HCT116 (cell line): ENCODE results near the gene COG1.
A peak's percentile ranks its signal among the peaks of the same experiment; 100 is the strongest.

ENCODE experiments used
- CBX3 ChIP-seq: IDR thresholded peaks from 2 replicates; pipeline ENCODE4 v1.6.1; 2012; ENCODE audit warnings: low read depth
- CTCF ChIP-seq, 3 experiments: fragments of 200-600 bp in 1 of 3; sonication (generic) in 1 of 3; IDR thresholded peaks in 2 of 3; conservative IDR thresholded peaks in 1 of 3; 2 replicates each; pipeline ENCODE4 v1.5.1; 2012 to 2017; ENCODE audit warnings: low read depth in 2 of 3, low read length in 2 of 3, antibody characterized with exemption in 1 of 3, borderline replicate concordance in 1 of 3, control low read depth in 1 of 3, mild to moderate bottlenecking in 1 of 3, mixed read lengths in 1 of 3, mixed run types in 1 of 3, moderate library complexity in 1 of 3; ENCODE audit not compliant: insufficient read depth in 1 of 3
- EZH2 ChIP-seq: fragments of 200-600 bp; sonication (generic); IDR thresholded peaks from 2 replicates; pipeline ENCODE4 v1.6.1; 2017; ENCODE audit warnings: antibody characterized with exemption, mixed run types
- FOSL1 ChIP-seq: IDR thresholded peaks from 2 replicates; pipeline ENCODE4 v1.6.1; 2012; ENCODE audit warnings: low read depth
- JUND ChIP-seq: IDR thresholded peaks from 2 replicates; pipeline ENCODE4 v1.6.1; 2012
- POLR2A ChIP-seq: IDR thresholded peaks from 2 replicates; pipeline ENCODE4 v1.7.0; 2011; ENCODE audit warnings: borderline replicate concordance; ENCODE audit not compliant: insufficient read depth, insufficient read length; ENCODE audit errors: extremely low read depth
- POLR2AphosphoS5 ChIP-seq: IDR thresholded peaks from 2 replicates; pipeline ENCODE4 v1.6.1; 2011; ENCODE audit warnings: mild to moderate bottlenecking, low read depth, low read length, moderate library complexity
- RAD21 ChIP-seq: IDR thresholded peaks from 2 replicates; pipeline ENCODE4 v1.6.1; 2012; ENCODE audit warnings: low read depth, mild to moderate bottlenecking
- SP1 ChIP-seq: IDR thresholded peaks from 2 replicates; pipeline ENCODE4 v1.6.1; 2012; ENCODE audit warnings: low read depth
- YY1 ChIP-seq: IDR thresholded peaks from 2 replicates; pipeline ENCODE4 v1.6.1; 2011; ENCODE audit warnings: low read length, low read depth, moderate library complexity, mild to moderate bottlenecking; ENCODE audit not compliant: insufficient replicate concordance; ENCODE audit errors: extremely low read depth
- ZFX ChIP-seq: fragments of 450-650 bp; IDR thresholded peaks from 2 replicates; pipeline ENCODE4 v1.6.1; 2017
- ZNF274 ChIP-seq: fragments of 200-500 bp; sonication (Bioruptor generic); IDR thresholded peaks from 2 replicates; pipeline ENCODE4 v1.6.1; 2014; ENCODE audit warnings: mild to moderate bottlenecking, low read depth, low read length, inconsistent platforms
- TF ChIP-seq, protein P1 (sequence below): IDR thresholded peaks from 2 replicates; pipeline ENCODE4 v1.6.1; 2012

DNA sequence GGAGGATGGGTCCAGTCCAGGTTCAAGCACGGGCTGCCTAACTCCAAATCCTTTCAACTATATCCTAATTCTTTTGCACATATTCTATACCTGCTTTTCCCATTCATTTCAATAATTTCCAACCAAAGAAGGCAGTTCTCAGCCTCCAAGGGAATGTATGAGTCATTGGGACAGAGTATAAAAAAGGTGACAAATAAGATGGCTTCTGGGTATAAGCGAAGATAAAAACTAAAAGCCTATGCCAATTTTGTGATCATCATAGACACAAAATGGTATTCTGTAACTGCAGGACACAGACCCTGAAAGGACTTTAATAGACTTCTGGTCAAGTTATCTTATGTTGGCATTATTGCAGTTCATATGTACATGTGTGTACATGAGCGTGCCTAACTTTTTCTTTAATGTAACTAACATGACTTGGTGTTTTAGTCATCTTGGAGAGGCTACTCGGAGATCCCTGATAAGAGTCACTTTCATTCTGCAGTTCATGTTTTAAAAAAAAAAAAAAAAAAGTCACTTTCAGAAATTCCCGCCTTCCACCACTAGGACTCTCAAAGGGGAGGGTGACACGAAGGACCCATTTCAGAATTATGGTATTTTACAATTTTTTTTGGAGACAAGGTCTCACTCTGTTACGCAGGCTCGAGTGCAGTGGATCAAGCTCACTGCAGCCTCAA is 17.3 kb downstream of the COG1 start:
- TF ChIP-seq POLR2A (no peak), SP1 (no peak), RAD21 (no peak), CTCF (IDR thresholded peaks at IDR 0.05 in 2 of 3, conservative IDR thresholded peaks at IDR 0.05 in 1 of 3; ENCODE audit: borderline replicate concordance in 1 of 3, insufficient read depth in 1 of 3, low read depth in 2 of 3, low read length in 2 of 3) (peak in 2 of 3 experiments; percentile 55 to 60; a peak in 4 of 6 replicates), POLR2AphosphoS5 (no peak), ZFX (no peak), EZH2 (no peak), CBX3 (no peak), FOSL1 (no peak), ZNF274 (no peak), JUND (no peak), YY1 (no peak)
- TF ChIP-seq, protein P1, sequence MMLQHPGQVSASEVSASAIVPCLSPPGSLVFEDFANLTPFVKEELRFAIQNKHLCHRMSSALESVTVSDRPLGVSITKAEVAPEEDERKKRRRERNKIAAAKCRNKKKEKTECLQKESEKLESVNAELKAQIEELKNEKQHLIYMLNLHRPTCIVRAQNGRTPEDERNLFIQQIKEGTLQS: no peak
